ENCODE measurements around the gene BMP6. TPM values are rescaled to one million over a fixed set of nuclear protein-coding genes. Genes with fewer than 3 reads are reported as not detected.

BMP6 gene
- total and polyA plus RNA-seq, 10 of the 15 experiments (the other 5 are each of a cell fraction or from before 2014, with no cell fraction given) = 0.02 to 0.15 (median 0.05) TPM; not detected in 5

DNA sequence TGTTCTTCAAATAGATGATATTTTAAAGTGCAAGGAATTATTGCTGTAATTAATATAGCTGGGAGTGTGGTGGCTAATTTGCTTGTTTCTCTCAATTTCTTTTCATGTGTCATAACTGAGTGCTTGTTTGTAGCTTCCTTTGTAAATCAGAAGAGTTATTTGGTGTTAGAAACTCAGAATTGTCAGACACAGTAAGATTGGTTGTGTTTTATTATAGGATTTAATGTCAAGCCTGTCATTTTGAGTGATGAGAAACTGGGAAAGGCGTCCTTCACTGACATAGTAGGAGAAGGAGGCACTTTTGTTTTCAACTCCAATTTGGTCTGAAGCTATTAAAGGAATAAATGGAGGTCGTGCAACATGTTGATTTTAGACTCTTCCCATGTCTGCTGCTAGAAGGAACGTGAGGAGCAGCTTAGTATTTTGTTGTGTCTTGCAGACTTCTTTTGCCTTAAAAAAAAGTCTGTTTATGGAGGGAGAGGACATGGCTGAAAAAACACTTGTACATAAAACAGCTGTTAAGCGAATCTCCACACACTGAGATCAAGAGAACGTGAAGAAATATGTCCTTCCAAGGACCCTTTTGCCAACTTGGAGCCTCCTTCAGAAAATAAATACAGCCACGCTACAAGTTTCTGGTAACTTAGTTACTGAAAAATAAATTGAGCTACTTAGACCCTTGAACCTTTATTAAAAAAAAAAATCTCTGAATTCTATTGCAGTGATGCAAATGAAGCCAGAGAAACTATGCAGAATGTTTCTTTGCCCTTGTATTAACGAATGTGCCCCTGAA lies 59.5 kb downstream of the BMP6 start (continued):
- TF ChIP-seq FOXM1 (IDR thresholded peaks at IDR 0.05; ENCODE audit: low read depth, low read length) = no peak

DNA sequence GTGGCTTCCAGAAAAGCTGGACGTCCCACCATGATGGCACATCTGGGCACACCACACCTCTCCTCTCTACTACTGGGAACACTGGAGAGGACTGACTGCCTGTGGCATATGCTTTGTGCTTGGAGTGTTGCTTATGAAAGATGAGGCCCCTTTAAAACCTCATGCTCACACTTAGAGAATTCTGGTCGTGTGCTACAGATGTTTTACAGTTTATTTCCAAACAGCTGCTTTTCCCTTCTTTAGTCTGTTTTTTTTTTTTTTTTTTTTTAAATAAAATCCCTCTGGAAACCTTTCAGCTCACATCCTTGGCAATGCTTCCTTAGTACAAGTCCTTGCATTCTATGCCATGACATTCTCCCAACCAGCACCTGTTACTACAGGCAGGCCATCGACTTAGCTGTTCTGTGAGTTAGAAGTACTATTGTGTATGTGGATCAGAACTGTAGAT lies 60.3 kb downstream of the BMP6 start:
- intact Hi-C loops (cut with micrococcal nuclease; ENCODE audit: unreplicated experiment) (no loop called here), in situ Hi-C loops (cut with MboI) (no loop called here)
- CTCF ChIA-PET = interaction anchor here (1.0 kb wide), 1 partner anchor 64 kb away, joined by 3 read pairs; no protein-coding TSS in a partner anchor
- Histone ChIP-seq H2AFZ (ENCODE audit: control insufficient read depth, low read depth, low read length) (no peak overlapping the region), H3K36me3 (ENCODE audit: control insufficient read depth in 2 of 2, insufficient read depth in 2 of 2, low read length in 1 of 2) (no peaks in the 10 kb centered on the region), H3K4me2 (ENCODE audit: control insufficient read depth, insufficient read depth) (no peak overlapping the region), H3K27me3 (replicated peaks in 1 of 2; ENCODE audit: control insufficient read depth in 2 of 2, insufficient read depth in 2 of 2, low read length in 1 of 2) (peaks cover 0 to 2% of the 10 kb centered on the region in 2 experiments; a peak in 1 of 4 replicates), H3K4me3 (no peak overlapping the region), H3K79me2 (ENCODE audit: control insufficient read depth, insufficient read depth, low read length) (no peaks in the 10 kb centered on the region), H4K20me1 (ENCODE audit: control insufficient read depth, insufficient read depth) (no peaks in the 10 kb centered on the region), H3K4me1 (ENCODE audit: control insufficient read depth, insufficient read depth, low read length) (peaks cover 4% of the 10 kb centered on the region; the same call in 1 of the 2 replicates), H3K9me3 (replicated peaks; ENCODE audit: control insufficient read depth, insufficient read depth, low read length) (no peaks in the 10 kb centered on the region), H3K9ac (ENCODE audit: control insufficient read depth, insufficient read depth, low read length) (no peak overlapping the region), H3K27ac (ENCODE audit: control insufficient read depth, insufficient read depth) (no peak overlapping the region)
- 12% methylated on average over 3 of the region's 3 CpGs for WGBS (ENCODE audit: insufficient coverage, insufficient replicate concordance, low lambda C conversion rate, missing lambda C conversion rate)
- no peak for ATAC-seq
- POLR2A ChIA-PET = no interaction called here
- SMC1A ChIA-PET (ENCODE audit: uncharacterized antibody, unreplicated experiment) = interaction anchor here (0.6 to 1.2 kb wide), 2 partner anchors 112 to 791 kb away, joined by 3 read pairs; no protein-coding TSS in a partner anchor
- FAIRE-seq = no peak
- DNase-seq (ENCODE audit: low read depth, low spot score) = no peak
- RAD21 ChIA-PET (ENCODE audit: unreplicated experiment) = no interaction called here
- no TSS peak for BruUV-seq (replicated peaks)
- no peak for TF ChIP-seq NR2C1 (IDR thresholded peaks at IDR 0.05)
- TF ChIP-seq SPI1 (IDR thresholded peaks at IDR 0.05; ENCODE audit: borderline replicate concordance, insufficient read depth, low read depth, low read length) = no peak

GRCh38 chr6:7787137-7787608 lies 61.3 kb downstream of the BMP6 start:
- intact Hi-C loops (cut with micrococcal nuclease; ENCODE audit: unreplicated experiment) (no loop called here), in situ Hi-C loops (cut with MboI) (no loop called here)
- Histone ChIP-seq H3K36me3 (ENCODE audit: control insufficient read depth in 2 of 2, insufficient read depth in 2 of 2, low read length in 1 of 2) (no peaks in the 10 kb centered on the region), H3K79me2 (ENCODE audit: control insufficient read depth, insufficient read depth, low read length) (no peaks in the 10 kb centered on the region), H3K4me3 (no peak overlapping the region), H3K9ac (ENCODE audit: control insufficient read depth, insufficient read depth, low read length) (no peak overlapping the region), H3K4me2 (ENCODE audit: control insufficient read depth, insufficient read depth) (no peak overlapping the region), H3K27me3 (replicated peaks in 1 of 2; ENCODE audit: control insufficient read depth in 2 of 2, insufficient read depth in 2 of 2, low read length in 1 of 2) (peaks cover 0 to 2% of the 10 kb centered on the region in 2 experiments; a peak in 1 of 4 replicates), H2AFZ (ENCODE audit: control insufficient read depth, low read depth, low read length) (no peak overlapping the region), H3K9me3 (replicated peaks; ENCODE audit: control insufficient read depth, insufficient read depth, low read length) (no peaks in the 10 kb centered on the region), H4K20me1 (ENCODE audit: control insufficient read depth, insufficient read depth) (no peaks in the 10 kb centered on the region), H3K4me1 (ENCODE audit: control insufficient read depth, insufficient read depth, low read length) (peaks cover 4% of the 10 kb centered on the region; the same call in 1 of the 2 replicates), H3K27ac (ENCODE audit: control insufficient read depth, insufficient read depth) (no peak overlapping the region)
- 30% methylated on average over 5 of the region's 5 CpGs for WGBS (ENCODE audit: insufficient coverage, insufficient replicate concordance, low lambda C conversion rate, missing lambda C conversion rate)
- no peak for FAIRE-seq
- CTCF ChIA-PET = no interaction called here
- POLR2A ChIA-PET = no interaction called here
- RAD21 ChIA-PET (ENCODE audit: unreplicated experiment) = no interaction called here
- no peak for DNase-seq (ENCODE audit: low read depth, low spot score)
- no TSS peak for BruUV-seq (replicated peaks)
- no peak for ATAC-seq
- SMC1A ChIA-PET (ENCODE audit: uncharacterized antibody, unreplicated experiment) = no interaction called here
- TF ChIP-seq FOXM1 (IDR thresholded peaks at IDR 0.05; ENCODE audit: low read depth, low read length) (no peak), E2F4 (IDR thresholded peaks at IDR 0.05; ENCODE audit: low read depth, low read length) (no peak), SRF (IDR thresholded peaks at IDR 0.05; ENCODE audit: low read depth in 2 of 2, low read length in 2 of 2) (no peak), SREBF2 (IDR thresholded peaks at IDR 0.05; ENCODE audit: low read length) (no peak), IKZF1 (conservative IDR thresholded peaks at IDR 0.05) (no peak), SIX5 (IDR thresholded peaks at IDR 0.05; ENCODE audit: low read depth, low read length, severe bottlenecking) (no peak), ZNF24 (IDR thresholded peaks at IDR 0.05) (no peak), SREBF1 (IDR thresholded peaks at IDR 0.05; ENCODE audit: low read length) (no peak), ETV6 (conservative IDR thresholded peaks at IDR 0.05 in 1 of 2, IDR thresholded peaks at IDR 0.05 in 1 of 2; ENCODE audit: borderline replicate concordance in 1 of 2, low read depth in 1 of 2) (no peak)
